Left hindlimb (tissue), 1 donor: Measurements from ENCODE around the gene TMEM236.

Experiments
- DNase-seq: peaks from one replicate; pipeline ENCODE4 v3.0.0-alpha.2; 2018

The TMEM236 gene

DNA sequence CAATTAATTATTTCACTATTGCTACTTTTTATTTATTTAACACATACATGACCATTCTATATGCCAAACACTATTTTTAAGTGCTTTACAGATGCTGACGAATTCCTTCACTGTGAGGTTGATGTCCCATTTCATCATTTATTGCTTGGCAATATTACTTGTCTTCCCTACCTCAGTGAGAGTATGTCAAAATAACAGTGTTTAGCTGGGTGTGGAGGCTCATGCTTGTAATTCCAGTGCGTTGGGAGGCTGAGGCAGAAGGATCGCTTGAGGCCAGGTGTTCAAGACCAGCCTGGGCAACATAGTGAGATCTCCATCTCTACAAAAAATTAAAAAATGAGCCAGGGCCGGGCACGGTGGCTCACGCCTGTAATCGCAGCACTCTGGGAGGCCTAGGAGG is 37.4 kb downstream of the TMEM236 start:
- no peak for DNase-seq

DNA sequence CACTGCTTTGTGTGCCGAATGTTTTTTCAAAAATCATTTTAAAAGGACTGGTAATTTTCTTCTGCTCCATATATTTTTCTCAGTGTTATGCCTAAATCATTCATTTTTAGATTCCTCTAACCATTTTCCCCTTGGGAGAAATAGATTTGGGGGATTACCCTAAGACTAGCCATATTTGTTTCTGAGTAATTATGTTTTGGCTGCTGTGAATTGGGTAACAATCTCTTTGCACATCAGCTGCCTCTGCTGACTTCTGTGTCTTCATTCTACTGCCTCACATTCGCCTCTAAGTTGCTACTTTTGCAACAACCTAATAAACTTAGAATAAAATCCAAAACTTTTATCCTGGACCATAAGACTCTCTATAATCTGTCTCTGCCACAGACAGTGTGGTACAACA is 38.6 kb downstream of the TMEM236 start:
- no peak for DNase-seq

DNA sequence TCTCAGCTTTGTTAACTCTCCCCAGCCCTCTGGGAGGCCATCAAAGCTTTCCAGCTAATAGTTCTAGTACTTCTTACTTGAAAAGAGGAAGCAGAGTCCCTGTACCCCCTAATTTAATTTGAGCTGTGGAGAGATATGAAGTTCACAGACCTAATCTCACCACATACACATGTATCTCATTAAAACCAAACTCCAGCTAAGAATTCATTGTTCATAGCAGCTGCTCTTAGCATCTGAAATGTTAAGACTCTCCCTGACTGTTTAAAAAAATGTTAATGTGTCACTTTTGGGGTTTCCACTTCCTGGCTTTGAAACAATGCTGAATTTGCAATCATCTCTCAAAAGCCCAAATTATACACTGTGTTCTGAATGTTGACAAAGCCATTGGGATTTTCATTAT is 41.0 kb downstream of the TMEM236 start:
- no peak for DNase-seq

DNA sequence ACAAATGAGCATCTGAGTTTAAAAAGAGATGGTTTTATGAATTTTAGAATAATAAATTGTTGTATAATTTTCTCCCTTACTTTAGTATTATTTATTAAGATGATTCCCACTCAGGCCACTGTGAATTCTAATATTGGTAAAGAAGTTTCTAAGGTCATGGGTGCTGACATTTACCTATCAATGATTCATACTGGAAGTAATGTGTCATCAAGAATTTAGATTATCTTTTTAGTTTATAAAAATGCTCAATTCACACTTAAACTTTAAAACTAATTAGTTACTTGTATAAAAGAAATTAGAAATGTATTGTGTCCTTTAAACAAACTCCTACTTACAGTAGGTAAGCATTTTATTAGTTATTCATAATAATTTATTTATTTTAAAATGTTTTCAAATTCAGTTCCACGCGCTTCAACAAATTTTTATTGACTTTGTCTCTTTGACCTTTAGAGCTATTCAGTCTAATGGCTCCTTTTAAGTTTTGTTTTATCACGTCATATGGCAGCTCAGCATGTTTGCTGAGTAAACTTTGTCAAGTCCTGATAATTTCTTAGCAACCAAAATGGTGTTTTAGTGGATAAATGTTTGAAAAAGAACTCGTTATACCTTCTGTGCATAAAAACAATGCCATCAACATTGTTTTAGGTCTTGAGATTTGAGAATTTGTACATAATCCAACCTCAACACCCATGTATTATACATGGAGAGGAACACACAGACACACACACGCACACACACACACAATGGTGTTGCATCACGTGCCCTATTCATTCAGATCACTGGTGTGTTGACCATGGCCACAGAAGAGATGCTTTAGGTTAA is 42.0 kb downstream of the TMEM236 start:
- no peak for DNase-seq

DNA sequence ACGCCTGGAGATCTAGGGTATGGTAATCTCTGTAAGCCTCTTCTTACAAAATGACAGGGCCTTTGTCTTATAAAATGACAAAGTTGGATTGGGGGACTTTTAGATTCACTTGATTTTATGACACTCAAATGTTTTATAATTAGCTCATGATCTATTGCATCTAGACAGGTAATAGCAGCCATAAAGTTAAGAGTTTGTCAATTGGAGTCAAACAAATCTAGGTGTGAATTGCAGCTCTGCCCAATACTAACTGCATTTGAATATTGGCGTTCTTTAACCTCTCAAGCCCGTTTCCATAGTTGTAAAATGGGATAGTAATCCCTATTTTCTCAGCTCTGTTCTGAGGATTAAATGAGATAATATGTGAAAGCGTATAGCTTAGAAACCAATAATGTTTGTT is 43.1 kb downstream of the TMEM236 start:
- DNase-seq = no peak

DNA sequence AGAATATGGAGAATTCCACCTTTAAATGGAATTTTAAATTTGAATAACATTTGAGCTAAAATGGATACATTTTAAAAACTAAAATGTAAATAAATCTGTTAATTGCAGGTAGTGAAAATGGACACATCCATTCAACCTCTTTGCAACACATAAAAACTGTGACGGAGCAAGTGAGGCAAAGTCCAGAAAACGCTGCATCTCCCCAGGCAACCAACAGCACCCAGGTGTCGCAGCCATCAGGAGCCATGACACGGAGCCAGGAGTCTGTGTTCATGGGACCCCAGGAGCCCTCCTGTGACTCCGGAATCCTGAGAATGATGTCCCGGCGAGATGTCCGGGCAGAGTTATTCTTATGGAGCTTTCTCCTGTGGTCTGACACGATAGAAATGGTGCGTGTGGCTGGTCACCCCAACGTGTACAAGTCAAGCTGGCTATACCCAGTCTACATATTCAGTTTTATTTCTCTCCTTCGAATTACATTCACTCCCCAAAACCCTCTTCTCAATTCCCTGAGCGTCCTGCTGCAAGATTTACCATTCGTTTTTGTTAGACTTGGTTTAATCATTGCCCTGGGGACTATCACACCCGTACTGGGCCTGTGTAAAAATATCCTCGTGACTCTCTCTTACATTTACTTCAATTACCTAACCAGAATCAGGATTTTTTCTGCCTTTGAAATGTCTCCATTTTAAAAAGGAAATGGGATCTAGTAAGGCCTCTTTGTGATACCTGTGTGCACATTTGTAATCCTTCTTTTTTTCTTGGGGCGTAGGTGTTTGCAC is 44.0 kb downstream of the TMEM236 start:
- DNase-seq = no peak

DNA sequence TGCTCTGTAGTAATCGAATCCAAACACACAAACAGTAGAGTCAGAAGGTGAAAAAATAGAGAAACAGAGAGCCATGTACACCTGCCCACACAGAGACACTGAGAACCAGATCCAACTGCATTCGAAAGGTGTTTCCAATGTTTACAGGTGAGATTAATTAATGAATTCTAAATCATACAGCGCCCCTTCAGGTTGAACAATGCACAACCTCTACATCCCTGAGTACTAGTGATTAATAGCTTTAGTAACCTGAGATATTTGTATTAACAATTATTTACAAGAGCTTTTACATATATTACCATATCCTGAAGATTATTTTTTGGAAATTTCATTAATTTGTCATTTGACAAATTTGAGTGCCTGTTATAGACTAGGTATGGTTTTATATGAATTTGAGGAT is 49.5 kb downstream of the TMEM236 start:
- DNase-seq = no peak

DNA sequence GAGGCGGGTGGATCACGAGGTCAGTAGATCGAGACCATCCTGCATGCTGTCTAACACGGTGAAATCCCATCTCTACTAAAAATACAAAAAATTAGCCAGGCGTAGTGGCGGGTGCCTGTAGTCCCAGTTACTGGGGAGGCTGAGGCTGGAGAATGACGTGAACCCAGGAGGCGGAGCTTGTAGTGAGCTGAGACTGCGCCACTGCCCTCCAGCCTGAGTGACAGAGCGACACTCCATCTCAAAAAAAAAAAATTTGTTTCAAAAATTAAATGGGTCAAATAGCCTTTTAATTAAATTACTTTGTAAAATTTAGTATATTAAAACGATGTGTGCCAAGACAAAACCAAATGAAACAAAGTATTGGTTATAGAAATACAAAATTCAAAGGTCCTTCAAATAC is 50.3 kb downstream of the TMEM236 start:
- no peak for DNase-seq

DNA sequence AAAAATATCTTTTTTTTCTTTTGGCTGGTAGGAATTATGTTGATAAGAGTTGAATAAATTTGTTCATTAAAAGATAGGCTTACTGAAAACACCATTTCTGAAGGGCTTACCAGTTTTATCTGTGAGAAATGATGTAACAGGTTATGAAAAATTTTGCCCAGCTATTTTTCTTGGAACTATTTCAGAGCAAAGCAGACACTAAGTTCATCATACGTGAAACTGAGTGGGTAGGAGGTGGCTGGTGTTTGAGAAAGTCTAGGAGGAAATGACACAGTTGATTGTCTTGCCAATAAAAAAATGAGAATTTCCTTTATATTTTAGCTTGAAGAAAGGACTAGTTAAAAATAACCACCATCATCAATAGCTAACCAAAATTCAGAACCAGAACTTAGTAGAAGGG is 51.0 kb downstream of the TMEM236 start:
- DNase-seq = no peak

DNA sequence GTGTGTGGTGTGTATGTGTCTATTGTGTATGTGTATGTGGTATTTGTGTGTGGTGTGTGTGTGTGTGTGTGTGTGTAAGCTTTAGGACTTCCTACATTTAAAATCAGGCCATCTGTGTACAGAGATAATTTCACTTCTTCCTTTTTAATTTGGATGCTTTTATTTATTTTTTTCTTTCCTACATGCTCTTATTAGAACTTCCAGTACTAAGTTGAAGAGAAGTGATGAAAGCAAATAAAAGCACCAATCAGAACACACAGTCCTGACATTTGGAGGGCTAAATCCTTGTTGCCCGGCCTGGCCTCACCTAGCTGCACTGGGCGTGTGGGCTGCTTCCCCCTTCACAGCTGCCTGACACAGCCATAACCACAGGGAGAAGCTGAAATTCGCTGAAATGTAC is 53.3 kb downstream of the TMEM236 start:
- DNase-seq = no peak

DNA sequence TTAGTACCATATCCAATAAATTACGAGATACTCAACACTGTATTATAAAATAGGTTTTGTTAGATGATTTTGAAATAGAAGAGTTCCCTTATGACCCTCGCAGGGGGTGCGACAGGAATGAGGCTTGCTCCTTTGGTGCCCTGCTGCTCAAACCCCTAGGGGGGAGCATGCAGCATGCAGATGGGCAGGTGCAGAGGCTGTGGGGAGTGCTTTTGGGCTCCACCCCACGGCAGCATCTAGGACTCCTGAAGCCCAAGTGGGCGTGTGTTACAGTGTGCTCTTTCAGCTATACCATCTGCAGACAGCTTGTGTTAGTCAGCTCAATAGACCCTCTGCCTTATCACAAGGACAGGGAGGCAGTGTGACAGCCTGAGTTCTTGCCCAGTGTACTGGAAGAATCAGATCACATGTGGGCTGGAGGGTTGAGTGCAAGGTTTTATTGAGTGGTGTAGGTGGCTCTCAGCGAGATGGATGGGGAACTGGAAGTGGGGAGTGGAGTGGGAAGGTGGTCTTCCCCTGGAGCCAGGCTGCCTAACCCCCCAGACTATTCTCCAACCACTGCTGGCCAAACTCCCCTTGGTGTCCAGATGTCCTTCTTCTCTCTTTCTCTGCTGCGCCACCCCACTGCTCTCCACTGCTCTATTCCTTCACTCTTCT is 54.0 kb downstream of the TMEM236 start:
- no peak for DNase-seq

DNA sequence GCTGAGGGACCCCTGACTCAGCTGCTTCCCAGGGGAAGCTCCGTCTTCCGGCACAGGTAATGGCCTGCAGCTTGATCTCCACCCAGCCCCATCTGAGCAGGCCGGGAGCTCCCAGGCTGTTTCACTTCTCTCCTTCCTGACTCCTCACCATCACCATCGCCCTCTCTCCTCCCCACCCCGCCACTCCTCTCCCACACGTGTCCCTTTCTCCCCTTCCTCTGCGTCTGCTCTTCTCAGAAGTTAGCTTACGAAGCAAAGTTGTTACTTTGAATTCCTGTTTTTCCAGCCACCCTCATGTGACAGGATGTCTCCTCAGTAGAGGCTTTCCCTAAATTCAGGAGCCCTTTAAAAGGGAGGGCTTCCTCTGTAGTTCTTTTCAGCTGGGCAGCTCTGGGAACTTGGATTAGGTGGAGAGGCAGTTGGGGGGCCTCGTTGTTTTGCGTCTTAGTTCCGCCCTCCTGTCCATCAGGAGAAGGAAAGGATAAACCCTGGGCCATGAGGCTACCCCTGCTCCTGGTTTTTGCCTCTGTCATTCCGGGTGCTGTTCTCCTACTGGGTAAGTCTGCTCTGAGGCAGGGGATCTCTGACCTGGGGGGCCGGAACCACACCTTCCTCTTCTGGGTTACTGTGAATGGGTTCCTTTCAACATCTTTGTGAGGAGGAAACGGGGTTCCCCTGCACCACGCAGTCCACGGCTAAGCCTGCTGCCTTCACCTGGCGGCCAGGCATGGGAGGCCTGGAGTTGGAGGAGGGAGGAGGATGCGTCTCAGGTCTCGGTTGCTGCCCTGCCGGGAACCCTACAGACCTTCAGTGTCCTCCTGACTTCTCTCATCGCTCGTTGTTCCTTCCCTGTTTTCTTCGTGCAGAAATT is 57.2 kb downstream of the TMEM236 start, which contains the start of gene MRC1:
Gene MRC1 (plus strand): TSS at position 378 of the 871 bp plus-strand sequence. CDS start 118 bp downstream, at position 496.
- DNase-seq = no peak

DNA sequence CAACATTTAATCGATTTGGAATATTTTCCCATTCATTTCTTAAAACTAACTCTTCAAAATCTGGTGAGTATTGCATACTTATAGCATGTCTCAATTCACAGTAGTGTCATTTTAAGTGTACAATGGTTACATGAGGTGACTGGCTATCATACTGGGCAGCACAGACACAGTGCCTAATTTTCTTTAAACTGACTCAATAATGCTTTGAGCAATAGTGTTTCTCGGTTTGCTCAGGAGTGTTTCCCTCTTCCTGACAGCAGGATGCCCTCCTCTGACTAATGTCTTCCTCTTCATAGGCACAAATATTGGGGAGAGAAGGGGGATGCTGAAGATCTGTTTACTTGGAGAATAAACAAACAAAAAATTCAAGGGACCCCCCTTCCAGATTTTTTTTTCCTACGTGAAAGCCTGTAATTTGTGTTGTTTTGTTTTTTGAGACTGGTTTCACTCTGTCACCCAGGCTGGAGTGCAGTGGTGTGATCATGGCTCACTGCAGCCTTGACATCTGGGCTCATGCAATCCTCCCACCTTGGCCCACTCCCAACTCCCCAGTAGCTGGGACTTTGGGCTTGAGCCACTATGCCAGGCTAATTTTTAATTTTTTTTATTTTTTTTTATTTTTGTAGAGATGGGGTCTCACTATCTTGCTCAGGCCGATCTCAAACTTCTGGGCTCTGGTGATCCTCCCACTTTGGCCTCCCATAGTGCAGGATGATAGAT is 59.3 kb downstream of the TMEM236 start:
- DNase-seq = no peak

DNA sequence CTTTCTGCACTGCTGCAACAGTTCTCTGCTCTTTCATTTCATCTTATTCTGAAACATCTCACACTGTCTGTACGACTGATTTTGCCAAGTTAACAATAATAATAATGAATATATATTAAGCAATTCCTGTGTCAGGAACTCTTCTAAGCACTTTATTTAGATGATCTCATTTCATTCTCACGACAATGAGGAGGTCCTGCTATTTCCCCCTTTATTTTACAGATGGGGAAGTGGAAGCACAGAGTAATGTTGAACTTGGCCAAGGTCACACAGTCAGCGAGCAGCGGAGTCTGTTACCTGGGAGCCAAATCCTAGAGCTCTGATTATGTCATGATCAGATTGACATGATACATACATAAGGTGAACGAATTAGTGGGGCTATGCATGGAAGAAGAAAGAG is 63.0 kb downstream of the TMEM236 start:
- DNase-seq = no peak

DNA sequence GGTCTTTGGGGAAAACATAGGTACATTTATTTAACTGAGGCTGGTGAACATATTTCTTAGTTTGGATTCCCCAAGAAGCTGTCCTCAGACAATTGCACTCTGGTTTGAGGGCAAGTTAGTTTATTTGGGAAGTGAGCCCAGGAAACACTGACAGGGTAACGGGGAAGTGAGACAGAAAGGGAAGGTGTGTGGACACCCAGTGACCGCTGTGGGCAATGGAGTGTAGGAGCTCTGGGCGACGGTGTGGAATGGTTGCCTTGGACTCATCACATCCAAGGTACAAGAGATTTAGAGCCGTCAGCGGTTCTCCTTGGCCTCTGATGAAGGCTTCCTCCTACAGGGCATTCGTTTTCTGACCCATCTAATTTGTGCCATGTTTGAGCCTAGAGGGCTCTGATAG is 64.2 kb downstream of the TMEM236 start:
- no peak for DNase-seq

DNA sequence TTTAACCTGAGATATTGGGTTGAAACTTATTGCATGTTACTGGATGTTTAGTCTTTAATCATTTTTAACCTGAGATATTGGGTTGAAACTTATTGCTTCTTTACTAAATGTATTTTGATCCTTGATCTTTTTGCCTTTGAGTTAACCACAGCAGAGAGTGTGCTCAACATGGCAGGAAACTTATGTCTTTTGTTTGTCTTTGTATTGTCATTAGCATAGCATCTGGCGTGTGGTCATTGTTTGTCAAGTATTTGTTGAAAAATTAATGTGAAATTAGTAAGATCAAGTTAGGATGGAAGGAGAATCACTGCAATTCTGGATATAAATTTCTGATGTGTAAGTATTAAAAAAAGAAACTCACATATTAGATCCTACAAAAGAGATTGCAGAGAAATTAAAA is 65.3 kb downstream of the TMEM236 start:
- DNase-seq = no peak

DNA sequence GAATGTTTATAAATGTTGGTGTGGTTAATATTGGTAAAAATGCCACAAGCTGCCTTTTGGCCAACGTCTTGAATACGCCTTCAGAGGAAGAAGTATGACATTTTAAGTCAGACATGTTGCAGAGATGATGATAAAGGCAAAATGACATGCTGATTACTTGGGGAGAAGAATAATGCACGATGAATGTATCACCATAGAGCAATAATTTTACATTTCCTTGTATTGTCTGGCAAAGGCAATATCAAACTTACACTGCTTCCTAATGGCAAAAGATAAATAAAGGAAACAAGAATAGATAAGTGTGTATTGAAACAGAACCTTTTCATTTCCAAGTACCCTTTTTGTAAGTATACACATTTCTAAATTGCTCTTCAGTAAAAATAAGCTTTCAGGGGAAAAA is 65.8 kb downstream of the TMEM236 start:
- no peak for DNase-seq

DNA sequence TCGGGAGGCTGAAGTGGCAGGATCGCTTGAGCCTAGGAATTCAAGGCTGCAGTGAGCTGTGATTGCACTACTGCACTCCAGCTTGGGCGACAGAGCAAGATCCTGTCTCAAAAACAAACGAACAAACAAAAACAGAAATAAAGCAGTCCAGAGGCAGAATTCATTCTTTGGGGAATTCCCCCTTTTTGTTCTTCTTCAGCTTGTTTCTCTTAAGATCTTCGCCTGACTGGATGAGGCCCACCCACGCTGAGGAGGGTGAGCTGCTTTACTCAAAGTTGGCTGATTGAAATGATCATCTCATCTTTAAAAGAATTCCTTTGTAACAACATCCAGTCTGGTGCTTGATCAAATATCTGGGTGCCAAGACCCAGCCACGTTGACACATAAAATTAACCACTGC is 67.8 kb downstream of the TMEM236 start:
- DNase-seq = no peak

DNA sequence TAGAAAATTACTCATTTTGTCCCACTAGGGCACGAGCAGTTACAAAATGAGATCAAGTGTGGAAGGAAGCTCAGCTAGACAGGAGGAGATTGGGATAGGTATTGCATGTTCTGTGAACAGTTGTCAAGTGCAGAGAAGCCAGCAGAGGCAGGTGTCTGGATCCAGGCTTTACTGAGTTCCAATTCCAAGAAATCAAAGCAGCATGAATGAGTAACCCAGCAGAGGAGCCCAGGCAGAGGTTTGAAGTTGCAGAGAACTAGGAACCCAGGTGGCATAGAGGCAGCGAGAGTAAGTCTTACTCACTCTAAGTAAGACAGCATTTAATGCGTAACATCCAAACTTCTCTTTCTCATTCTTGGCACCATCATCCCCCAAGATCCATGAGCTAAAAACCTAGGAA is 68.9 kb downstream of the TMEM236 start:
- no peak for DNase-seq

DNA sequence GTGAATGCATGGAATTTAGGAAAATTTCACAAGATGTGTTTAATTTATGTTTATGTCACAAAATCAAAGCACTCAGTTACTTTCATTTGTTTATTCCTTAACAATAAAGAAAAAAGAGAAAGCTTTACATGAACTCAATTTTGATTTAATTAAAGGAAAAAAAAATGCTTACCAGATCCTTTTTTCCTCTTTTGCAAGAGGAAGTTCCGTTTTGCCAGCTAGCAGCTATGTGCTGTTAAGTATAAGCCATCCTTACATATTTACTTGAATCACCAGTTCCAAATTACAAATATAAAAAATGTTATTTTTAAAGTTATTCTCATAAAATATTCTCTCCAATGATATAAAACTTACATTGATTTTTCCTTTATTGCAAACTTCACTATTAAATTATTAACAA is 69.9 kb downstream of the TMEM236 start:
- no peak for DNase-seq

DNA sequence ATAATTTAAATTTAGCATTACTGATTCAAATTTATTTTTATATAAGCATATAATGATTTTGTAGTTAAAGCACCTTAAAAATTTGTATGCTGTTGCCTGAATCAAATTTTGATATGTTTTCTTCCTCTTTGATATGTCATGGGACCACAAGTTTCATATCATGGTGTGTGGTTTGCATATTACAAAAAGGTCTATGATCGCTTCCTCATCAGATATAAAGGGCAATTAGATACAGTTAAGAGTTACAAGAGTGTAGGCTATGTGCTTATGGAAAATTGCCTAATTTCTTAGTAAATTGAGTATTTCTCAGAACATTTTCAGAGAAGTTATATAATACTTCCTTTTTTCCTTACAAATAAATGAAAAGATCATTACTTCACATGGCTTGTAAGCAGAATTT is 79.3 kb downstream of the TMEM236 start:
- DNase-seq = no peak

DNA sequence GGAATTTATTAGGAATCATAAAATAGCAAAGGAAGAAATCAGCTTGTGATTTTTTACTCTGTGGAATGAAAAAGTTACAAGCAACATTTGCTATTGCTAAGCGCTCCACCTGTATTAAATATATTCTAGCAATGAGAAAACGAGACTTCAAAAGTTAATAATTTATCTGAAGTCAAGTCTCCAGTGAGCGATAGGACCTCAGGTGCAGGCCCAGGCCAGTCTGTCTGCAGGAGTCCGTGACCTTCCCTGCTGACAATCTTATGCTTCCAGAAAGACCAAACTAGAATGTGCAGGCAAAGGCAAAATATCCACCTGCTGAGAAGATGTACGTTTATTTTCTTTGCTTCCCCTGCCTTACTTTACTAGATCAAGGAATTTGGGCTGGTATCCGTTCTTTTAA is 79.9 kb downstream of the TMEM236 start:
- no peak for DNase-seq
